Hepatocyte (in vitro differentiated cells): ENCODE results near the gene CCDC142. TPM values are rescaled to one million over a fixed set of nuclear protein-coding genes. Genes with fewer than 3 reads are reported as not detected.
A peak's percentile ranks its signal among the peaks of the same experiment; 100 is the strongest.

Experiments
- DNase-seq: peaks from one replicate; pipeline ENCODE4 v3.0.0-alpha.2; 2016; ENCODE audit warnings: low spot score
- H2AFZ ChIP-seq: fragments of 200-600 bp; sonication (generic); 2 replicates; pipeline ENCODE4 v1.6.0; 2016; ENCODE audit warnings: antibody characterized with exemption, mild to moderate bottlenecking
- H3K27ac ChIP-seq: fragments of 200-600 bp; sonication (generic); 2 replicates; pipeline ENCODE4 v1.5.1; 2016; ENCODE audit warnings: mild to moderate bottlenecking
- H3K27me3 ChIP-seq: fragments of 200-600 bp; sonication (generic); 2 replicates; pipeline ENCODE4 v1.6.1; 2016
- H3K36me3 ChIP-seq: fragments of 200-600 bp; sonication (generic); replicated peaks from 2 replicates; pipeline ENCODE4 v1.5.1; 2016; ENCODE audit warnings: low read depth; ENCODE audit not compliant: insufficient read depth
- H3K4me1 ChIP-seq: fragments of 200-600 bp; sonication (generic); 2 replicates; pipeline ENCODE4 v1.5.1; 2016; ENCODE audit warnings: mild to moderate bottlenecking, moderate library complexity; ENCODE audit not compliant: insufficient read depth
- H3K4me2 ChIP-seq: fragments of 200-600 bp; sonication (generic); 2 replicates; pipeline ENCODE4 v1.6.0; 2016
- H3K4me3 ChIP-seq: fragments of 200-600 bp; sonication (generic); 2 replicates; pipeline ENCODE4 v1.5.1; 2016; ENCODE audit warnings: mild to moderate bottlenecking
- H3K79me2 ChIP-seq: fragments of 200-600 bp; sonication (generic); 2 replicates; pipeline ENCODE4 v1.6.0; 2017; ENCODE audit warnings: mild to moderate bottlenecking
- H3K9me2 ChIP-seq: fragments of 200-600 bp; sonication (generic); replicated peaks from 2 replicates; pipeline ENCODE4 v1.6.0; 2017; ENCODE audit warnings: mild to moderate bottlenecking; ENCODE audit not compliant: insufficient read depth
- H3K9me3 ChIP-seq: fragments of 200-600 bp; sonication (generic); 2 replicates; pipeline ENCODE4 v1.5.1; 2016; ENCODE audit warnings: low read depth, mild to moderate bottlenecking
- H4K20me1 ChIP-seq: fragments of 200-600 bp; sonication (generic); 2 replicates; pipeline ENCODE4 v1.6.0; 2016; ENCODE audit warnings: mild to moderate bottlenecking; ENCODE audit not compliant: insufficient read depth, poor library complexity, severe bottlenecking
- CTCF ChIP-seq: fragments of 200-600 bp; sonication (generic); IDR thresholded peaks from 2 replicates; pipeline ENCODE4 v1.5.1; 2016; ENCODE audit warnings: antibody characterized with exemption, mild to moderate bottlenecking; ENCODE audit not compliant: poor library complexity
- EZH2 ChIP-seq: fragments of 200-600 bp; sonication (generic); IDR thresholded peaks from 2 replicates; pipeline ENCODE4 v1.6.1; 2016; ENCODE audit warnings: antibody characterized with exemption, mild to moderate bottlenecking, borderline replicate concordance
- EZH2phosphoT487 ChIP-seq: fragments of 200-600 bp; sonication (generic); IDR thresholded peaks from one replicate; pipeline ENCODE4 v1.6.1; 2018; ENCODE audit warnings: antibody characterized with exemption, mild to moderate bottlenecking, low read depth, moderate library complexity; ENCODE audit not compliant: unreplicated experiment, severe bottlenecking
- WGBS: methylation state at CpG from one replicate; pipeline ENCODE4 v1.1.6; 2016; ENCODE audit warnings: low lambda C conversion rate; ENCODE audit errors: missing lambda C conversion rate; 5-methylcytosine and 5-hydroxymethylcytosine counted together
- polyA plus RNA-seq: library from polyadenylated mRNA; unstranded; fragments of >200 nt; fragmentation: Nextera tagmentation; extraction: Ambion mirVana; gene quantifications from 2 replicates; pipeline ENCODE4 v1.2.1, GENCODE V29; 2016
- total RNA-seq: library from RNA; depleted of rRNA; stranded (reverse); fragments of >200 nt; gene quantifications from 2 replicates; pipeline ENCODE4 v1.2.3, GENCODE V29; 2014

CCDC142 gene
- 11.6 and 15.9 TPM in 2 replicates for total RNA-seq
- 16.6 and 21.3 TPM in 2 replicates for polyA plus RNA-seq

GRCh38 chr2:74482801-74483674 is at the start of gene CCDC142, which contains the start of gene TTC31:
CCDC142 (minus strand) TSS chr2:74482998; CDS start chr2:74482837, 161 bp downstream.
TTC31 (plus strand) TSS chr2:74483081; CDS start chr2:74483096, 15 bp downstream.
- no peaks in the 10 kb centered on the region for H3K36me3 ChIP-seq
- no peaks in the 10 kb centered on the region for H4K20me1 ChIP-seq
- peak; percentile 97 for DNase-seq
- peaks cover 18% of the 10 kb centered on the region for H3K4me1 ChIP-seq
- H3K27ac ChIP-seq = peak within 1 kb of the TSS; percentile 86
- H3K27me3 ChIP-seq = no peaks in the 10 kb centered on the region
- H3K4me3 ChIP-seq = peak within 1 kb of the TSS; percentile 85
- WGBS = 3% methylated on average over 50 of the region's 50 CpGs
- no peaks in the 10 kb centered on the region for H3K9me3 ChIP-seq
- peaks cover 55% of the 10 kb centered on the region for H3K79me2 ChIP-seq
- TF ChIP-seq EZH2 = no peak
- peak; percentile 96 for TF ChIP-seq CTCF
- H2AFZ ChIP-seq = peak within 1 kb of the TSS; percentile 75
- H3K4me2 ChIP-seq = peak within 1 kb of the TSS; percentile 100
- no peaks in the 10 kb centered on the region for H3K9me2 ChIP-seq

GRCh38 chr2:74532222-74532621 is 49.4 kb upstream of the CCDC142 start:
- Histone ChIP-seq H4K20me1 (peaks cover 7% of the 10 kb centered on the region), H3K4me1 (no peaks in the 10 kb centered on the region), H3K9me3 (no peaks in the 10 kb centered on the region), H3K79me2 (peaks cover 32% of the 10 kb centered on the region), H3K9me2 (no peaks in the 10 kb centered on the region), H3K4me3 (no peak overlapping the region), H3K27ac (no peak overlapping the region), H2AFZ (no peak overlapping the region), H3K36me3 (no peaks in the 10 kb centered on the region), H3K27me3 (no peaks in the 10 kb centered on the region), H3K4me2 (no peak overlapping the region)
- DNase-seq = no peak
- TF ChIP-seq CTCF = peak; percentile 45
- TF ChIP-seq EZH2 = no peak

- no peak for TF ChIP-seq EZH2
- no peak for TF ChIP-seq CTCF
- TF ChIP-seq EZH2phosphoT487 = no peak
- Histone ChIP-seq H3K4me1 (no peaks in the 10 kb centered on the region), H3K36me3 (no peaks in the 10 kb centered on the region), H3K4me3 (no peak overlapping the region), H3K27ac (no peak overlapping the region), H3K4me2 (no peak overlapping the region), H3K27me3 (no peaks in the 10 kb centered on the region), H3K9me2 (no peaks in the 10 kb centered on the region), H3K79me2 (peaks cover 32% of the 10 kb centered on the region), H3K9me3 (no peaks in the 10 kb centered on the region), H4K20me1 (peaks cover 7% of the 10 kb centered on the region), H2AFZ (no peak overlapping the region)
- no peak for DNase-seq
- WGBS = 90% methylated on average over 7 of the region's 7 CpGs
Observed at GRCh38 chr2:74531666-74532065, 48.9 kb upstream of the CCDC142 start.
